Nephron progenitor cell (in vitro differentiated cells): ENCODE measurements around the gene ALDH1L2.

ENCODE experiments used
- DNase-seq: peaks from one replicate; pipeline ENCODE4 v3.0.0; 2021
- H3K27ac Mint-ChIP-seq: 2 replicates; pipeline ENCODE4 v1.8.0; 2021; ENCODE audit warnings: mild to moderate bottlenecking, moderate library complexity, mixed read lengths
- H3K27me3 Mint-ChIP-seq: 2 replicates; pipeline ENCODE4 v1.8.0; 2021; ENCODE audit warnings: mild to moderate bottlenecking, low read depth, mixed read lengths; ENCODE audit not compliant: poor library complexity
- H3K36me3 Mint-ChIP-seq: 2 replicates; pipeline ENCODE4 v1.8.0; 2021; ENCODE audit warnings: low read depth, mixed read lengths
- H3K4me1 Mint-ChIP-seq: 2 replicates; pipeline ENCODE4 v1.8.0; 2021; ENCODE audit warnings: mixed read lengths
- H3K4me3 Mint-ChIP-seq: 2 replicates; pipeline ENCODE4 v1.8.0; 2021; ENCODE audit warnings: mild to moderate bottlenecking, moderate library complexity, mixed read lengths
- H3K9me3 Mint-ChIP-seq: 2 replicates; pipeline ENCODE4 v1.8.0; 2021; ENCODE audit warnings: mild to moderate bottlenecking, moderate library complexity, mixed read lengths
- CTCF ChIP-seq: fragments of 200-600 bp; sonication (generic); IDR thresholded peaks from 2 replicates; pipeline ENCODE4 v1.5.0; 2021; ENCODE audit warnings: antibody characterized with exemption

Gene ALDH1L2

DNA sequence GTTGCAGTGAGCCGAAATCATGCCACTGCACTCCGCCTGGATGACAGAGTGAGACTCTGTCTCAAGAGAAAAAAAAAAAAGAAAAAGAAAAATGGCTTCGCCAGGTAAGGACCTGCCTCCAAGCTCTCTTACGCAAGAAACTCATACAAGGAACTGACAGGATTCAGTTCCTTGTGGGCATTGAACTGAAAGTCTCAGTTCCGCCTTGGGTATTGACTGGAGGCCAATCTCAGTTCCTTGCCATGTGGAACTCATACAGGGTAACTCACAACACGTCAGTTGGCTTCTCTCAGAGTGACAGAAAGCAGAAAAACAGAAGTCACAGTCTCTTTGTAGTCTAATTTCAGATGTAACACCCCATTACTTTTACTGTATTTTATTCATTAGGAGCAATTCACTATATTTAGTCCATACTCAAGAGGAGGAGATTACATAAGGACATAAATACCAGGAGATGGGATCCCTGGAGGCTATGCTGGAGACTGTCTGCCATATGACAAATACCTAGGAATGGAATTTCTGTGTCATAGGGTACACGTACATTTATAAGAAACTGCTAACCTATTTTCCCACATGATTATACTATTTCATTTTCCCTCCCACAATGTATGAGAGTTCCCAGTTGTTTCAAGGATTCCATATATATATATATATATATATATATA is 109.5 kb downstream of the ALDH1L2 start:
- no peaks in the 10 kb centered on the region for H3K9me3 Mint-ChIP-seq
- no peak for DNase-seq
- no peak overlapping the region for H3K27ac Mint-ChIP-seq
- no peak overlapping the region for H3K4me3 Mint-ChIP-seq
- peaks cover 11% of the 10 kb centered on the region for H3K27me3 Mint-ChIP-seq
- no peaks in the 10 kb centered on the region for H3K36me3 Mint-ChIP-seq
- no peak for TF ChIP-seq CTCF
- H3K4me1 Mint-ChIP-seq, result no peaks in the 10 kb centered on the region

- TF ChIP-seq CTCF, result no peak
- Mint-ChIP-seq H3K9me3 (no peaks in the 10 kb centered on the region), H3K4me1 (no peaks in the 10 kb centered on the region), H3K36me3 (no peaks in the 10 kb centered on the region), H3K27me3 (peaks cover 7% of the 10 kb centered on the region), H3K27ac (no peak overlapping the region), H3K4me3 (no peak overlapping the region)
- no peak for DNase-seq
These were observed 111.0 kb downstream of the ALDH1L2 start for GRCh38 chr12:104973250-104973649.

DNA sequence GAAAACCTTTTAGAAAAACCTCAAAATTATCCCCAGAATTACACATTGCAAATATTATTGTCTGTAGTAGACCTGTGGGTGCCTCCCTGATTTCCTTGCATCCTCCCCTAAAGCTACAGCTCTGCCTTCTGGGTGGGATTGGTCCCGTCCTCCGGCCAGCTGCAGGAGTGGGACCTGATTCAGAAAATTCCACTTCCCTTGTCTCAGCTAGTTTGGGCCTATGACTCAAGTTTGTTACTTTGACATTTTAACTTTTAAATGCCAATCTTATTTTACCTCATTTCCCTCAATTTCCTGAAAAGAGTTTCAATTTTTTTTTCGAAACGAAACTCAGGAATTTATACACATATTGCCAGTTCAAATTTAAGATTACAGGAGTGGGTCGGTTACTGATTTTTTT is 113.0 kb downstream of the ALDH1L2 start:
- H3K4me3 Mint-ChIP-seq, result no peak overlapping the region
- TF ChIP-seq CTCF, result no peak
- H3K4me1 Mint-ChIP-seq, result no peaks in the 10 kb centered on the region
- no peak for DNase-seq
- no peaks in the 10 kb centered on the region for H3K36me3 Mint-ChIP-seq
- no peaks in the 10 kb centered on the region for H3K9me3 Mint-ChIP-seq
- peaks cover 5% of the 10 kb centered on the region for H3K27me3 Mint-ChIP-seq
- H3K27ac Mint-ChIP-seq, result no peak overlapping the region
